Measurements from ENCODE around the gene IFI27L1. TPM values are rescaled to one million over a fixed set of nuclear protein-coding genes. Genes with fewer than 3 reads are reported as not detected.
A peak's percentile ranks its signal among the peaks of the same experiment; 100 is the strongest.

IFI27L1 gene
- total and polyA plus RNA-seq, 2 of the 13 experiments (the other 11 are each of a cell fraction or from before 2014, with no cell fraction given), result 11.9 to 19.0 TPM

GRCh38 chr14:94136575-94137331 lies 55.6 kb downstream of the IFI27L1 start (continued):
- TF ChIP-seq KLF6 (CRISPR knock-in tag; IDR thresholded peaks at IDR 0.05), result no peak
- TF ChIP-seq ZNF414 (CRISPR knock-in tag; IDR thresholded peaks at IDR 0.05), result peak; percentile 67; the same call in 1 of the 2 replicates
- TF ChIP-seq ELF3 (CRISPR knock-in tag; IDR thresholded peaks at IDR 0.05), result 0 out of 2 replicates have a peak, but pooled peaks have one; percentile 48
- TF ChIP-seq CERS6 (CRISPR knock-in tag; IDR thresholded peaks at IDR 0.05), result no peak
- TF ChIP-seq GATA4 (IDR thresholded peaks at IDR 0.05; ENCODE audit: borderline replicate concordance, low read depth), result no peak
- TF ChIP-seq TFAP4 (IDR thresholded peaks at IDR 0.05; ENCODE audit: borderline replicate concordance, low read depth), result peak; percentile 36; the same call in 1 of the 2 replicates
- no peak for TF ChIP-seq ZNF17 (CRISPR knock-in tag; IDR thresholded peaks at IDR 0.05)
- peak; percentile 66; the same call in 1 of the 2 replicates for TF ChIP-seq GATAD2A (CRISPR knock-in tag; IDR thresholded peaks at IDR 0.05)
- no peak for TF ChIP-seq MATR3 (CRISPR knock-in tag; IDR thresholded peaks at IDR 0.05)
- 0 out of 2 replicates have a peak, but pooled peaks have one; percentile 40 for TF ChIP-seq REPIN1 (CRISPR knock-in tag; IDR thresholded peaks at IDR 0.05; ENCODE audit: borderline replicate concordance, low read depth)
- TF ChIP-seq FOXM1 (CRISPR knock-in tag; IDR thresholded peaks at IDR 0.05), result no peak
- TF ChIP-seq MBD4 (IDR thresholded peaks at IDR 0.05; ENCODE audit: borderline replicate concordance, low read length), result no peak
- no peak for TF ChIP-seq KLF11 (CRISPR knock-in tag; IDR thresholded peaks at IDR 0.05)
- TF ChIP-seq ZNF878 (CRISPR knock-in tag; IDR thresholded peaks at IDR 0.05), result no peak
- no peak for TF ChIP-seq HNRNPLL (IDR thresholded peaks at IDR 0.05; ENCODE audit: low read depth, low read length, poor library complexity, severe bottlenecking)
- peak; percentile 35; the same call in 1 of the 2 replicates for TF ChIP-seq ELF1 (CRISPR knock-in tag; IDR thresholded peaks at IDR 0.05)
- TF ChIP-seq THAP8 (CRISPR knock-in tag; IDR thresholded peaks at IDR 0.05; ENCODE audit: borderline replicate concordance), result no peak
- TF ChIP-seq AKAP8 (CRISPR knock-in tag; IDR thresholded peaks at IDR 0.05), result no peak
- TF ChIP-seq HOXA3 (CRISPR knock-in tag; IDR thresholded peaks at IDR 0.05), result 0 out of 2 replicates have a peak, but pooled peaks have one; percentile 33
- peak; percentile 65; the same call in 1 of the 2 replicates for TF ChIP-seq ZNF614 (CRISPR knock-in tag; IDR thresholded peaks at IDR 0.05; ENCODE audit: borderline replicate concordance)
- peak in 1 of 2 experiments; percentile 70; a peak in 1 of 4 replicates for TF ChIP-seq HMGXB4 (CRISPR knock-in tag; IDR thresholded peaks at IDR 0.05; ENCODE audit: borderline replicate concordance in 1 of 2, low read depth in 1 of 2)
- no peak for TF ChIP-seq JUNB (CRISPR knock-in tag; IDR thresholded peaks at IDR 0.05; ENCODE audit: borderline replicate concordance)
- peak; percentile 82 for TF ChIP-seq TEAD3 (CRISPR knock-in tag; optimal IDR thresholded peaks at IDR 0.05; ENCODE audit: borderline replicate concordance)
- no peak for TF ChIP-seq PAWR (CRISPR knock-in tag; IDR thresholded peaks at IDR 0.05; ENCODE audit: borderline replicate concordance)
- TF ChIP-seq CAMTA2 (CRISPR knock-in tag; IDR thresholded peaks at IDR 0.05; ENCODE audit: borderline replicate concordance), result no peak
- peak; percentile 95 for TF ChIP-seq SMC3 (IDR thresholded peaks at IDR 0.05; ENCODE audit: low read length)
